Esophagus squamous epithelium (tissue), 4 donors: Measurements from ENCODE around the gene TMCC3.

Experiments used
- POLR2A ChIP-seq, 4 donors: fragments of 450-650 bp; IDR thresholded peaks; one replicate each; pipeline ENCODE4 v1.6.1; 2017; ENCODE audit warnings: antibody characterized with exemption in 4 of 4, mild to moderate bottlenecking in 4 of 4, moderate library complexity in 3 of 4
- TF ChIP-seq, protein P1 (sequence below), 6 experiments: fragments of 450-650 bp in 4 of 6; fragments of 200-600 bp in 2 of 6; sonication (generic) in 2 of 6; IDR thresholded peaks; one replicate each; pipeline ENCODE4 v1.5.1; 2016 to 2019; ENCODE audit warnings: antibody characterized with exemption in 6 of 6, mild to moderate bottlenecking in 4 of 6, moderate library complexity in 4 of 6

DNA sequence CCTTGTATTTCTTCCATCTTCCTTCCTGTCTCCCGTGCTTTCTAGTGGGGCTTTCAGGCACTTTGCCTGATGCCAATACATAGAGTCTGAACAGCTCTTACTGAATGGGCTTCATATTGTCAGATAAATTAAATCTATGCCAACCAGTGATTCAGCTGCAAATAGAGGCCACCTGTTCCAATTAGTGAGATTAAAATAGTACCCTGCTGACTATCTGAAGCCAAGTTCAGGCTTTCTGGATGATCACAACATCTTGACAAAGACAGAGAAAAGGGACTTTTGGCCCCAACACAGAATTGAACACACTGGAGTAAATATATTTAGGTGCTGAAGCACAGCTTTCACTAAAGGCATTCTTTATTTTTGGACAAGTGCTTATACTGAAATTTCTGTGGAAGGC is 11.8 kb downstream of the TMCC3 start:
- TF ChIP-seq, protein P1, sequence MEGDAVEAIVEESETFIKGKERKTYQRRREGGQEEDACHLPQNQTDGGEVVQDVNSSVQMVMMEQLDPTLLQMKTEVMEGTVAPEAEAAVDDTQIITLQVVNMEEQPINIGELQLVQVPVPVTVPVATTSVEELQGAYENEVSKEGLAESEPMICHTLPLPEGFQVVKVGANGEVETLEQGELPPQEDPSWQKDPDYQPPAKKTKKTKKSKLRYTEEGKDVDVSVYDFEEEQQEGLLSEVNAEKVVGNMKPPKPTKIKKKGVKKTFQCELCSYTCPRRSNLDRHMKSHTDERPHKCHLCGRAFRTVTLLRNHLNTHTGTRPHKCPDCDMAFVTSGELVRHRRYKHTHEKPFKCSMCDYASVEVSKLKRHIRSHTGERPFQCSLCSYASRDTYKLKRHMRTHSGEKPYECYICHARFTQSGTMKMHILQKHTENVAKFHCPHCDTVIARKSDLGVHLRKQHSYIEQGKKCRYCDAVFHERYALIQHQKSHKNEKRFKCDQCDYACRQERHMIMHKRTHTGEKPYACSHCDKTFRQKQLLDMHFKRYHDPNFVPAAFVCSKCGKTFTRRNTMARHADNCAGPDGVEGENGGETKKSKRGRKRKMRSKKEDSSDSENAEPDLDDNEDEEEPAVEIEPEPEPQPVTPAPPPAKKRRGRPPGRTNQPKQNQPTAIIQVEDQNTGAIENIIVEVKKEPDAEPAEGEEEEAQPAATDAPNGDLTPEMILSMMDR (IDR thresholded peaks at IDR 0.05) = no peak
- TF ChIP-seq POLR2A (IDR thresholded peaks at IDR 0.05) = no peak
